Measurements from ENCODE around the gene MID1.

DNA sequence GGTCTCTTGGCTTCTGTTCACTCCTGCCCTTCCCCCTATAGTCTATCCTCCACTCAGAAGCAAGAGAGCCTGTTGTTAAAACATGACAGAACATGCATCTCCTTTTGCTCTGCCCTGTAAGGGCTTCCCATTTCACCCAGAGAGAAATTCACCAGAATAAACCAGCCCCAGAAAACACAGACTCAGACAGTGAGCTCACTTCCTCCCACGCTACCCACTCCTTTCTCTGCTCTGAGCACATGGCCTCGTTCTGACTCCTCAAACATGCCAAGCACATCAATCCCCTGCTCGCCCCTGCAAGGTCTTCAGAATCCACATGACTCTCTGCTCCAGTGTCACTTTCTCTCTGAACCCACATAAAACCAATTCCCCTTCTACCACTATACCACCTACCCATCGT lies 50.4 kb downstream of the MID1 start:
- TF ChIP-seq EP300 (IDR thresholded peaks at IDR 0.05) (no peak), POLR2A (IDR thresholded peaks at IDR 0.05) (no peak)
- TF ChIP-seq, protein P1, sequence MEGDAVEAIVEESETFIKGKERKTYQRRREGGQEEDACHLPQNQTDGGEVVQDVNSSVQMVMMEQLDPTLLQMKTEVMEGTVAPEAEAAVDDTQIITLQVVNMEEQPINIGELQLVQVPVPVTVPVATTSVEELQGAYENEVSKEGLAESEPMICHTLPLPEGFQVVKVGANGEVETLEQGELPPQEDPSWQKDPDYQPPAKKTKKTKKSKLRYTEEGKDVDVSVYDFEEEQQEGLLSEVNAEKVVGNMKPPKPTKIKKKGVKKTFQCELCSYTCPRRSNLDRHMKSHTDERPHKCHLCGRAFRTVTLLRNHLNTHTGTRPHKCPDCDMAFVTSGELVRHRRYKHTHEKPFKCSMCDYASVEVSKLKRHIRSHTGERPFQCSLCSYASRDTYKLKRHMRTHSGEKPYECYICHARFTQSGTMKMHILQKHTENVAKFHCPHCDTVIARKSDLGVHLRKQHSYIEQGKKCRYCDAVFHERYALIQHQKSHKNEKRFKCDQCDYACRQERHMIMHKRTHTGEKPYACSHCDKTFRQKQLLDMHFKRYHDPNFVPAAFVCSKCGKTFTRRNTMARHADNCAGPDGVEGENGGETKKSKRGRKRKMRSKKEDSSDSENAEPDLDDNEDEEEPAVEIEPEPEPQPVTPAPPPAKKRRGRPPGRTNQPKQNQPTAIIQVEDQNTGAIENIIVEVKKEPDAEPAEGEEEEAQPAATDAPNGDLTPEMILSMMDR (IDR thresholded peaks at IDR 0.05) = no peak
